Retinal pigment epithelial cell (primary cell): ENCODE data around the gene MBNL2.

Experiments
- DNase-seq: peaks from one replicate; pipeline ENCODE4 v3.0.0-alpha.2; 2010; ENCODE audit warnings: low read depth
- H3K4me3 ChIP-seq: 2 replicates; pipeline ENCODE4 v1.5.1; 2011; ENCODE audit warnings: mild to moderate bottlenecking, low read length, control low read depth, moderate library complexity
- CTCF ChIP-seq: conservative IDR thresholded peaks from 2 replicates; pipeline ENCODE4 v1.5.1; 2011; ENCODE audit warnings: low read depth, low read length, control low read depth, inconsistent platforms

The MBNL2 gene

GRCh38 chr13:97279913-97280312, 57.8 kb downstream of the MBNL2 start:
- TF ChIP-seq CTCF: no peak
- no peak overlapping the region for H3K4me3 ChIP-seq
- no peak for DNase-seq

- no peak for DNase-seq
- no peak for TF ChIP-seq CTCF
- no peak overlapping the region for H3K4me3 ChIP-seq
Measured at GRCh38 chr13:97280478-97280877, 58.3 kb downstream of the MBNL2 start.

- no peak for DNase-seq
- H3K4me3 ChIP-seq: no peak overlapping the region
- TF ChIP-seq CTCF: no peak
Measured at GRCh38 chr13:97281028-97281427, 58.9 kb downstream of the MBNL2 start.

- no peak overlapping the region for H3K4me3 ChIP-seq
- no peak for DNase-seq
- TF ChIP-seq CTCF: no peak
Measured at GRCh38 chr13:97282705-97283104, 60.6 kb downstream of the MBNL2 start.

- DNase-seq: no peak
- TF ChIP-seq CTCF: no peak
- no peak overlapping the region for H3K4me3 ChIP-seq
Measured at GRCh38 chr13:97283888-97284287, 61.8 kb downstream of the MBNL2 start.

- no peak for TF ChIP-seq CTCF
- H3K4me3 ChIP-seq: no peak overlapping the region
- no peak for DNase-seq
Measured at GRCh38 chr13:97284558-97284957, 62.4 kb downstream of the MBNL2 start.

GRCh38 chr13:97285221-97285955, 63.3 kb downstream of the MBNL2 start:
- no peak overlapping the region for H3K4me3 ChIP-seq
- TF ChIP-seq CTCF: no peak
- no peak for DNase-seq
